GM13977 (cell line): ENCODE measurements around the gene VSIG1.
A peak's percentile ranks its signal among the peaks of the same experiment; 100 is the strongest.

Experiments used
- DNase-seq: peaks from one replicate; pipeline ENCODE4 v3.0.0; 2012; ENCODE audit warnings: low spot score
- CTCF ChIP-seq: IDR thresholded peaks from 2 replicates; pipeline ENCODE4 v1.5.1; 2012; ENCODE audit warnings: mild to moderate bottlenecking, control low read depth; ENCODE audit not compliant: insufficient read depth; ENCODE audit errors: extremely low read depth, missing control alignments
- in situ Hi-C: fragments of 300-500 bp; cut with MboI; formaldehyde crosslinking; loops from one replicate; pipeline ENCODE4 v1.12.0; 2022; ENCODE audit warnings: low sequenced_read_pairs, low pct_unique_long_range_greater_than_20kb, mixed read lengths, inconsistent platforms; ENCODE audit not compliant: unreplicated experiment

VSIG1 gene

GRCh38 chrX:108044554-108045256, at the start of gene VSIG1:
VSIG1 (plus strand) TSS chrX:108045065; CDS start chrX:108045131, 66 bp downstream.
- DNase-seq, result no peak
- in situ Hi-C loops, result no loop called here
- no peak for TF ChIP-seq CTCF

GRCh38 chrX:107996124-107996523, 48.7 kb upstream of the VSIG1 start:
- DNase-seq, result no peak
- in situ Hi-C loops, result no loop called here
- TF ChIP-seq CTCF, result no peak

DNA sequence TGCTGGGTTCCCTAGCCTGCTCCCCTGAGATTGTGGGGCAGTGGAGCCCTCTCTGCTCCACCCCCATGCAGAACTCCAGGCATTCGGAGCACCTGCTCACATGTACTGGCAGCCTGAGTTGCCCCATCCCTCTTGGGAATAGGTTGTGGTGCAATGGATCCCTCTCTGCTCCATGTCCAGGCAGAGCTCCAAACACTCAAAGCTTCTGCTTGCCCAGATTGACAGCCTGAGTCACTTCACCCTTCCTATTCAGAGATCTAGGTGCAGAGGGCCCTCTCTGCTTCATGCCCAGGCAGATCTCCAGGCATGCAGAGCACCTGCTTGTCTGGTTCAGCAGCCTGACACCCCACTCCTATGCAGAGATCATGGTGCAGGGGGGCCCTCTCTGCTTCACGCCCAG, 44.1 kb upstream of the VSIG1 start:
- in situ Hi-C loops, result no loop called here
- no peak for TF ChIP-seq CTCF
- DNase-seq, result no peak

GRCh38 chrX:108001218-108001814, 43.5 kb upstream of the VSIG1 start:
- in situ Hi-C loops, result no loop called here
- peak; percentile 34 for DNase-seq
- peak; percentile 76 for TF ChIP-seq CTCF

- no peak for TF ChIP-seq CTCF
- DNase-seq, result no peak
- in situ Hi-C loops, result no loop called here
These were observed 26.0 kb upstream of the VSIG1 start for GRCh38 chrX:108018656-108019381.

GRCh38 chrX:108019382-108019875, 25.4 kb upstream of the VSIG1 start:
- in situ Hi-C loops, result no loop called here
- no peak for TF ChIP-seq CTCF
- DNase-seq, result no peak
